ENCODE data around the gene RNF111. TPM values are rescaled to one million over a fixed set of nuclear protein-coding genes. Genes with fewer than 3 reads are reported as not detected.

The RNF111 gene
- polyA plus RNA-seq, 2 of the 4 experiments (the other 2 are of a cell fraction) = 25.0 to 42.7 TPM

- TF ChIP-seq, protein P1, sequence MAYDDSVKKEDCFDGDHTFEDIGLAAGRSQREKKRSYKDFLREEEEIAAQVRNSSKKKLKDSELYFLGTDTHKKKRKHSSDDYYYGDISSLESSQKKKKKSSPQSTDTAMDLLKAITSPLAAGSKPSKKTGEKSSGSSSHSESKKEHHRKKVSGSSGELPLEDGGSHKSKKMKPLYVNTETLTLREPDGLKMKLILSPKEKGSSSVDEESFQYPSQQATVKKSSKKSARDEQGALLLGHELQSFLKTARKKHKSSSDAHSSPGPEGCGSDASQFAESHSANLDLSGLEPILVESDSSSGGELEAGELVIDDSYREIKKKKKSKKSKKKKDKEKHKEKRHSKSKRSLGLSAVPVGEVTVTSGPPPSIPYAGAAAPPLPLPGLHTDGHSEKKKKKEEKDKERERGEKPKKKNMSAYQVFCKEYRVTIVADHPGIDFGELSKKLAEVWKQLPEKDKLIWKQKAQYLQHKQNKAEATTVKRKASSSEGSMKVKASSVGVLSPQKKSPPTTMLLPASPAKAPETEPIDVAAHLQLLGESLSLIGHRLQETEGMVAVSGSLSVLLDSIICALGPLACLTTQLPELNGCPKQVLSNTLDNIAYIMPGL (CRISPR knock-in tag; IDR thresholded peaks at IDR 0.05; ENCODE audit: borderline replicate concordance) = no peak
- TF ChIP-seq TP53 (CRISPR knock-in tag; IDR thresholded peaks at IDR 0.05) (no peak), CHD4 (IDR thresholded peaks at IDR 0.05; ENCODE audit: borderline replicate concordance) (no peak), CHD2 (IDR thresholded peaks at IDR 0.05; ENCODE audit: low read length, partially characterized antibody) (no peak), KDM1A (IDR thresholded peaks at IDR 0.05; ENCODE audit: low read depth) (no peak)
- TF ChIP-seq, protein P2, sequence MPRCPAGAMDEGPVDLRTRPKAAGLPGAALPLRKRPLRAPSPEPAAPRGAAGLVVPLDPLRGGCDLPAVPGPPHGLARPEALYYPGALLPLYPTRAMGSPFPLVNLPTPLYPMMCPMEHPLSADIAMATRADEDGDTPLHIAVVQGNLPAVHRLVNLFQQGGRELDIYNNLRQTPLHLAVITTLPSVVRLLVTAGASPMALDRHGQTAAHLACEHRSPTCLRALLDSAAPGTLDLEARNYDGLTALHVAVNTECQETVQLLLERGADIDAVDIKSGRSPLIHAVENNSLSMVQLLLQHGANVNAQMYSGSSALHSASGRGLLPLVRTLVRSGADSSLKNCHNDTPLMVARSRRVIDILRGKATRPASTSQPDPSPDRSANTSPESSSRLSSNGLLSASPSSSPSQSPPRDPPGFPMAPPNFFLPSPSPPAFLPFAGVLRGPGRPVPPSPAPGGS (IDR thresholded peaks at IDR 0.05) = no peak
Observed at GRCh38 chr15:59029554-59029953, 42.1 kb downstream of the RNF111 start (continued).

DNA sequence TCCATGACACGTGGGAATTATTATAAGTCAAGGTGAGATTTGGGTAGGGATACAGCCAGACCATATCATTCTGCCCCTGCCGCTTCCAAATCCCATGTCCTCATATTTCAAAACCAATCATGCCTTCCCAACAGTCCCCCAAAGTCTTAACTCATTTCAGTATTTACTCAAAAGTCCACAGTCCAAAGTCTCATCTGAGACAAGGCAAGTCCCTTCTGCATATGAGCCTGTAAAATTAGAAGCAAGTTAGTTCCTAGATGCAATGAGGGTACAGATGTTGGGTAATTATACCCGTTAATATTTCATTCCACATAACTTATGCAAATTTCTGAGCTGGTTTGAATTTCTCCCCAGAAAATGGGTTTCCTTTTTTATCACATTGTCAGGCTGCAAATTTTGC is 47.7 kb downstream of the RNF111 start:
- TF ChIP-seq ZC3H11A (IDR thresholded peaks at IDR 0.05) (no peak), RFX5 (IDR thresholded peaks at IDR 0.05) (no peak), ELK1 (IDR thresholded peaks at IDR 0.05; ENCODE audit: low read depth, low read length) (no peak), ZSCAN20 (CRISPR knock-in tag; IDR thresholded peaks at IDR 0.05) (no peak), JUN (IDR thresholded peaks at IDR 0.05) (no peak), PHF8 (IDR thresholded peaks at IDR 0.05; ENCODE audit: borderline replicate concordance, low read depth) (no peak), CBX8 (IDR thresholded peaks at IDR 0.05) (no peak), HOXA7 (CRISPR knock-in tag; IDR thresholded peaks at IDR 0.05) (no peak), KDM5A (IDR thresholded peaks at IDR 0.05) (no peak), FOXS1 (CRISPR knock-in tag; IDR thresholded peaks at IDR 0.05) (no peak), E2F6 (IDR thresholded peaks at IDR 0.05; ENCODE audit: borderline replicate concordance, low read depth) (no peak)
- TF ChIP-seq, protein P3, sequence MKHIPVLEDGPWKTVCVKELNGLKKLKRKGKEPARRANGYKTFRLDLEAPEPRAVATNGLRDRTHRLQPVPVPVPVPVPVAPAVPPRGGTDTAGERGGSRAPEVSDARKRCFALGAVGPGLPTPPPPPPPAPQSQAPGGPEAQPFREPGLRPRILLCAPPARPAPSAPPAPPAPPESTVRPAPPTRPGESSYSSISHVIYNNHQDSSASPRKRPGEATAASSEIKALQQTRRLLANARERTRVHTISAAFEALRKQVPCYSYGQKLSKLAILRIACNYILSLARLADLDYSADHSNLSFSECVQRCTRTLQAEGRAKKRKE (CRISPR knock-in tag; IDR thresholded peaks at IDR 0.05; ENCODE audit: low read depth) = no peak
- 90% methylated on average over 3 of the region's 3 CpGs for WGBS (ENCODE audit: missing lambda C conversion rate)
- FAIRE-seq (no peak), DNase-seq (ENCODE audit: low read depth in 1 of 2, low spot score in 1 of 2) (no peak), ATAC-seq (no peak)
- ChIA-PET CTCF (interaction anchor here (0.9 kb wide), 1 partner anchor 23 kb away, joined by 3 read pairs; no protein-coding TSS in a partner anchor), POLR2A (no interaction called here)
- Histone ChIP-seq H3K4me1 (0 out of 3 replicates have a peak, but pooled peaks cover 4% of the 10 kb centered on the region), H3K27ac (no peak overlapping the region), H3K9me3 (no peaks in the 10 kb centered on the region), H3K4me2 (no peak overlapping the region), H3K4me3 (no peak overlapping the region)

- 90% methylated on average over 2 of the region's 2 CpGs for WGBS (ENCODE audit: missing lambda C conversion rate)
- H3K4me2 ChIP-seq = no peak overlapping the region
- no peak overlapping the region for H3K27ac ChIP-seq
- no peaks in the 10 kb centered on the region for H3K9me3 ChIP-seq
- 0 out of 3 replicates have a peak, but pooled peaks cover 4% of the 10 kb centered on the region for H3K4me1 ChIP-seq
- FAIRE-seq (peak; percentile 95), DNase-seq (ENCODE audit: low read depth in 1 of 2, low spot score in 1 of 2) (no peak), ATAC-seq (no peak)
- H3K4me3 ChIP-seq = no peak overlapping the region
- CTCF ChIA-PET = interaction anchor here (0.6 kb wide), 1 partner anchor 111 kb away, joined by 3 read pairs; no protein-coding TSS in a partner anchor
- POLR2A ChIA-PET = interaction anchor here (0.6 to 0.7 kb wide), 2 partner anchors 39 to 117 kb away, joined by 3 to 4 read pairs; no protein-coding TSS in a partner anchor
- TF ChIP-seq ELK1 (IDR thresholded peaks at IDR 0.05; ENCODE audit: low read depth, low read length) (no peak), SREBF2 (IDR thresholded peaks at IDR 0.05) (no peak), HOXB5 (CRISPR knock-in tag; IDR thresholded peaks at IDR 0.05) (no peak), REST (IDR thresholded peaks at IDR 0.05) (no peak), RAD21 (conservative IDR thresholded peaks at IDR 0.05 in 1 of 2, IDR thresholded peaks at IDR 0.05 in 1 of 2) (no peak)
- TF ChIP-seq, protein P4, sequence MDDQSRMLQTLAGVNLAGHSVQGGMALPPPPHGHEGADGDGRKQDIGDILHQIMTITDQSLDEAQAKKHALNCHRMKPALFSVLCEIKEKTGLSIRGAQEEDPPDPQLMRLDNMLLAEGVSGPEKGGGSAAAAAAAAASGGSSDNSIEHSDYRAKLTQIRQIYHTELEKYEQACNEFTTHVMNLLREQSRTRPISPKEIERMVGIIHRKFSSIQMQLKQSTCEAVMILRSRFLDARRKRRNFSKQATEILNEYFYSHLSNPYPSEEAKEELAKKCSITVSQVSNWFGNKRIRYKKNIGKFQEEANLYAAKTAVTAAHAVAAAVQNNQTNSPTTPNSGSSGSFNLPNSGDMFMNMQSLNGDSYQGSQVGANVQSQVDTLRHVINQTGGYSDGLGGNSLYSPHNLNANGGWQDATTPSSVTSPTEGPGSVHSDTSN (IDR thresholded peaks at IDR 0.05) = no peak
Observed at GRCh38 chr15:59039225-59039624, 51.8 kb downstream of the RNF111 start.
